Renal cortex interstitium (tissue), 11 donors: Measurements from ENCODE around the gene UGT1A10. TPM values are rescaled to one million over a fixed set of nuclear protein-coding genes. Genes with fewer than 3 reads are reported as not detected.
"Not testable (repeated sequence)": the region's sequence is repeated elsewhere in the genome, so short reads cannot be mapped to it uniquely, and the experiment has no call there.

ENCODE experiments used
- DNase-seq, 11 donors: peaks; one replicate each; pipeline ENCODE4 v3.0.0-alpha.2; 2013; ENCODE audit warnings: low read depth in 9 of 11, low spot score in 4 of 11; ENCODE audit errors: extremely low read depth in 1 of 11
- polyA plus RNA-seq, 3 donors: library from polyadenylated mRNA; unstranded; fragments of 120-200 nt; gene quantifications; one replicate each; pipeline ENCODE4 v1.2.1, GENCODE V29; 2013; ENCODE audit not compliant: insufficient read length in 3 of 3

Gene UGT1A10
- polyA plus RNA-seq, 3 donors, result not detected

DNA sequence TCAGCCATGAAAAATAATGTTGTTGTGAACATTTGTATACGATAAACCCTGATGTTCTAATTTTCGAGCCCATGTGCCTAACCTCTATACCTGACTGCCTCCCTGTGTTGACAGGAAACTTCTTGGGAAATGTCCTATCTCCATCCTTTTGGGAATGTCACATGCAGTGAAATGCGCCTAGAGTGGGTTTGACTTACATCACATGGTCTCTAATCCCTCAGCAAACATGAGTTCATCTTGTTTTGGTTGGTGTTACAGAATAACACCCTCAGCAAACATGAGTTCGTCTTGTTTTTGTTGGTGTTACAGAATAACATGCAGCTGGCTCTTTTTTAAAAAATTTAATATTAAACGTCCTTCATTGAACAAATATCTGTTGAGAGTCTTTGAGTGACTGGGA is 52.1 kb downstream of the UGT1A10 start:
- no peak for DNase-seq

DNA sequence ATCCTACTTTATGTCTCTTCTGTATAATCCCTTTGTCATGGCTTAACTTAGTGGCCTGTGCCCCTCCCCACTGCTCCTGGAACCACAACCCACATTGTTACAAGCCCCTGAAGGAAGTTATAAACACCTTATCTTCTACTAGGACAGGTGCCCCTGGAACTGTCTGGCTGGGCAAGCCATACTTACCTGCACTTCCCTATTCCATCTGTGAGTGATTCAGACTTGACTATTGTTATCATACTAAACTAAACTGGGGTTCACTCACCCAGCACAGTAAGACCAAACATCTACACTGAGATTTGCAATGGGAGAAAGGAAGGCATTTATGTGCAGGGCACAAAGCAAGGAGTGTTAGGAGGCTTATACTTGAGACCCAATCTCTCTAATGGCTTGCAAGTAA is 52.8 kb downstream of the UGT1A10 start:
- no peak for DNase-seq

DNA sequence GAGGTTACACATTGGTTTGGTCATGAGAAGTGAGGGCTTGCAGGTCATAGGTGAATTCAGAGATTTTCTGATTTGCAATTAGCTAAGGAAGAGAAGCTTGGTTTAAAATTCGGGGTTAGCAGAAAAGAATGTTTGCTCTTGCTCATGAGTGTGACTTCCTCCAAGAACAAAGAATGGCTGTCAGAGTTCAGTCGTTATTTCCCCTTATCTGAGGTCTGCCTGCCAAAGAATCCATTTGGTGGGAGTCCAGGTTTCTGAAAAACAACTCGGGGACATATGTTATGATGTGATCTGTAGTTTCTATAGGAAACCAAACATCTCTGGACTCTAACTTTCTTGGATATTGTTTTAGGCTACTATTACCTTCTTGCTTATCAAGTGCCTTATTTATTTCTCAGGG is 53.3 kb downstream of the UGT1A10 start:
- no peak for DNase-seq

DNA sequence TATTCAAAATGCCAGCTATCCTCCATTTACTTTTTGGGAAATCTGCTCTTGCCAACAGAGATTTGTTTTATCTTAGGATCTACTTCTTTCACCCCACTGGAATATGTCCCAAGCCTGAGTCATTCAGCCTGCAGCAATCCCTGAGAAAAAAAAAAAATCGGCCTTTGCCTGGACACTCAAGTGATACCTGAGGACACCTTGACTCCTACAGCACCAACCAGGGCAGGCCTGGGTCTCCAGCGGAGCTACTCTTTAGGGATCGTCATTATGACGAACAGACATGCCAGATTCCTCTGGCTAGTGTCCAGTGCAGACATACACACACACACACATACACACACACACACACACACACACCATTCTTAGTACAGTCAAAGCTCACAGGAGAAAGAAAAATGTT is 54.2 kb downstream of the UGT1A10 start:
- DNase-seq, result no peak

DNA sequence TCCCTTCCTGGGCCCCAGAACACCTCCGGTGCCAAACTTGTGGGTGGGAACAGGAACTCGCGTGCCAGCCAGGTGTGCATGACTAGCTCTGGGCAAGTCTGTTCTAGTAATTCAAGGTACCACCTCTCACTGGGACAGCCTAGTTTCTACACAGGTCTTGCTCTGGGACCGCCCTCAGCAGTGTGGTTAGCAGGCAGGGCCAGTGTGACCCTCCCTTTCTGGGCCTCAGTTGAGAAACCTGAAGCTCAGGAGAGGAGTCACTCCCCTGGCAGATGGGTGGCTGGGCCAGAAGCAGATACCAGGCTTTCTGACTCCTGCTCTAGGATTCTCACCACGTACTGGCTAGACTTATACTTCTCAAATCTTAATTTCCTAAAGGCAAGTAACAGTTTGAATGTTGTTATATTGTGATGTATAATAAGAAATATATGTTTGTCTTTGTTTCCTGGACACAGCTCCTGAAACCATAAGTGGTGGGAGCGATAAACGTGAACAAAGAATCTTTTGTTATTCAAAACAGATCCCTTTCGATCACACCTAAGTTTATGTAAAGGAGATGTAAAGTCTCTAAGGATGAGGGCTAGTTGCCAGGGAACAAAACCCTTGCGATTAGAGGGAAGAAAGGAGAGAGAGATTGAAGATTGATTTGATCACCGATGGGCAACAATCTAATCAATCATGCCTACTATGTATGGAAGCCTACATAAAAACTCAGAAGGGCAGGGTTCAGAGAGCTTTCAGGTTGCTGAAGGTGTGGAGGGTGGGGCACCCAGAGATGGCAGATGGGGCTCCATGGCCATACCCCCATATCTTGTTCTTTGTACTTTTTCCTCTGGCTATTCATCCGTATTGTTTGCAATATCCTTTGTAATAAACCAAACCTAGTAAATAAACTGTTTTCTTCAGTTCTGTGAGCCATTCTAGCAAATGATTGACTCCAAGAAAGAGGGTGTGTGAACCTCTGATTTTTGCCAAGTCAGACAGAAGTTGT is 55.5 kb downstream of the UGT1A10 start:
- no peak for DNase-seq

DNA sequence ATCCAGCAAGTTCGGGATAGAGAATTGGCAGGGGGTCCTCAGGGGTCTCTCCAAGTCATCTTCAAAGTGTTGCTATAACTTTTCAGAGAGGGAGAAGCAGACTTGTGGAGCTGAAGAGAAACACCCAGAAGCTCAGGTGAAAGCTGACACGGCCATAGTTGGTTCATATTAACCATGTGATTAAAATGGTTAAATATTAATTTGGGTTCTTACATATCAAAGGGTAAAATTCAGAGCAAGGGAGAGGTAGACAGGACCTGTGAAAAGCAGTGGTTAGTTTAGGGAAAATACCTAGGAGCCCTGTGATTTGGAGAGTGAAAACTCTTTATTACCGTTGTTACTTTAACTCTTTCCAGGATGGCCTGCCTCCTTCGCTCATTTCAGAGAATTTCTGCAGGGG is 56.4 kb downstream of the UGT1A10 start, which contains the start of gene UGT1A6:
TSS of gene UGT1A6 (plus strand) at position 243 of the 400 bp plus-strand sequence. CDS start at position 358, 115 bp downstream.
- no peak for DNase-seq

DNA sequence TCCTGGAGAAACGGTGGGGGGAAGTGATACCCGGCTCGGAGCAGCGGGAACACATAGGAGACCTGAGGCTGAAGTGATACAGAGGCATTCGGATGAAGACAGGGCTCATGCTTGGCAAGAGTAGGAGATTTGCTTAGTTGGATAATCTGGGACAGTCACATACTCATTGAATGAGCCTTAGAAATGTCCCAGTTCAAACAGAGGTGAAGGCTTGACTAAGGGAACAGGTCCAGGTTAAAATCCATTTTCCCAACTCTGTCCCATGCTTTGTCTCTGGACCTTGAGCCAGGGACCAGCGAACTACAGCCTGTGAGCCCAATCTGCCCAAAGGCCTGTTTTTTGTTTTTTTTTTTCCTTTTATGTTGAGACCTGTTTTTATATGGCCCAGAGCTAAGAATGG is 57.7 kb downstream of the UGT1A10 start:
- DNase-seq, result no peak

DNA sequence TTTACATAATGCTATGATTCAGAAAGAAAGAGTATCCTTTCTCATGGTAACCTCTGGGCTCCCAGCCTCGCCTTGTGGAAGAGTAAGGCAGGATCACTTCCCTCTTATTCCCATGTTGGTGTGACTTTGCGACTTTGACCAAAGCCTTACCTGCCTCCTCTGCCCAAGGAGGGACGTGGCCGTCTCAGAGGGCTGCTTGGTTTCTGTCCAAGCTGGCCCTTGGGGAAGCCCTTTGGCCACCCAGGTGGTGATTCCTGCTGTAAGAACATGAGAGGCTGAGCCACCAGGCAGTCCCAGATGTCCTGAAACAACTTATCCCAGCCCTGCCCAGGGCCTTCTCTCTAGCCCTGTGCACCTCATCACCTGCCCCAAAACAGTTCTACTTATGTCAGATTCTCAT is 62.5 kb downstream of the UGT1A10 start:
- DNase-seq, result no peak

DNA sequence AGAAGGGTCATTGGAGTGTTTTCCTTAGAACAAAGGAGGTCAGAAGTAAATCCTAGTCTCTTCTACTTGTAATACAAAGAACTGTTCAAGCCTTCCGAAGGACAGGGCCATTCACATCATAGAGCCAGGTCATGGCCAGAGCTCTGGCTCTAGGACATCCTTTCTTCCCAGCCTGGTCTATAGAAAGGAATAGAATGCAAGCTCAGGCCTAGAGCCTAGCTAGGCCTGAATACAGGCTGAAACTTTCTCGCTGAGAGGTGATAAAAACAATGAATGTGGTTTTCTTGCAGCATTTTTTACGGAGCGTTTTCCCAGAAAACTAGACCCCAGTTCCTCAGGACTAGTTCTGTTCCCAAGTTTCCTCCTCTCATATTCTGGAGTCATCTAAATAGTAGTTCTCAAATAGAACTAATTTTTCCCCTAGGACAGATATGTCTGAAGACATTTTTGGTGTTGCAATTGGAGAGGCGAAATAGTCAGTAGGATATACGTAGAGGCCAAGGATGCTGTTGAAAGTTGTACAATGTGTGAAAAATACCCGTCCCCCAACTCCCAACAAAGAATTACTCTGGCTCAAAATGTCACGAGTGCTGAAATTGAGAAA is 63.3 kb downstream of the UGT1A10 start:
- no peak for DNase-seq

DNA sequence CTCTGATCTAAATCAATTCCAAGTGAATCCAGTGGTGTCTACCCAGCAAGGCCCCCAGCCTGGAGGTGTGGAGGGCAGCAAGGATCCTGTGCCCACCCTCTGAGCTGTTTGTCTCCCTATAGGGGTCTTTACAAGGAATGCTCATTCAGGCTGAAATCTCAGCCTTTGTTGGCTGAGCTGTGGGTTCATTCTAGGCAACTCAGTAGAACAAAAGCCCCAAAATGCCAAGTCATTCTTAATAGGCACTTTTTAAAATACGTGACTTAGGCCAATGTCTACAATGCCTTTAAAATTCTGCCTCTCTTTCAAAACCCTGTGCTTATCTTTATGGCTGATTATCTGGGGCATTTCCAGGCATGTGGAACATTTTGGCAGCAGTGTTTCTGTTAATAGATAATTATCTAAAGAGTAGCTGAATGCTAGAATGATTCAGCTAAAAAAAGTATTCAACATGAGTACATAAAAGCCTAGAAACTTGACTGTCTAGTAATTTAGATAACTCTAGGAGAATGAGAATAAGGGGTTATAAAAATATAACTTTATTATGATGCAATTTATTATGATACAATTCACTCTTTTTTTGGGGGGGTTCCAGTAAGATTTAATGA is 63.9 kb downstream of the UGT1A10 start:
- DNase-seq, result peak in 3 of 11 donors; percentile 11 to 22 (median 15)

DNA sequence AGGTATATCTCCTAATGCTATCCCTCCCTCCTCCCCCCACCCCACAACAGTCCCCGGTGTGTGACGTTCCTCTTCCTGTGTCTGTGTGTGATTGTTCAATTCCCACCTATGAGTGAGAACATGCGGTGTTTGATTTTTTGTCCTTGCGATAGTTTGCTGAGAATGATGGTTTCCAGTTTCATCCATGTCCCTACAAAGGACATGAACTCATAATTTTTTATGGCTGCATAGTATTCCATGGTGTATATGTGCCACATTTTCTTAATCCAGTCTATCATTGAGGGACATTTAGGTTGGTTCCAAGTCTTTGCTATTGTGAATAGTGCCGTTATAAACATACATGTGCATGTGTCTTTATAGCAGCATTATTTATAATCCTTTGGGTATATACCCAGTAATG is 64.6 kb downstream of the UGT1A10 start:
- not testable (repeated sequence) for DNase-seq

DNA sequence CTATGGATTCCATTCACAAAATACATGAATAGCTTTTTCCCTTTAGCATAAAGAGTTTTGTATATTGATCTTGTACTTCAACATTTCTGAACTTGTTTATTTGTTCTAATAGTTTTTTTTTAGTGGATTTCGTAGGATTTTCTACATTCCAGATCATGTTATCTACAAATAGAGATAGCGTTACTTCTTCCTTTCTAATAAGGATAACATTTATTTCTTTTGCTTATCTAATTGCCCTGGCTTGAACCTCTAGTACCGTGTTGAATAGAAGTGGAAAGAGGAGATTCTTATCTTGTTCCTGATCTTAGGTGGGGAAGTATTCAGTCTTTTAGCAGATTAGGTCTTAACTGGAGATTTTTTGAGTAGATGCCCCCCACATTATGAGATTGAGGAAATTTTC is 66.0 kb downstream of the UGT1A10 start:
- DNase-seq, result no peak

DNA sequence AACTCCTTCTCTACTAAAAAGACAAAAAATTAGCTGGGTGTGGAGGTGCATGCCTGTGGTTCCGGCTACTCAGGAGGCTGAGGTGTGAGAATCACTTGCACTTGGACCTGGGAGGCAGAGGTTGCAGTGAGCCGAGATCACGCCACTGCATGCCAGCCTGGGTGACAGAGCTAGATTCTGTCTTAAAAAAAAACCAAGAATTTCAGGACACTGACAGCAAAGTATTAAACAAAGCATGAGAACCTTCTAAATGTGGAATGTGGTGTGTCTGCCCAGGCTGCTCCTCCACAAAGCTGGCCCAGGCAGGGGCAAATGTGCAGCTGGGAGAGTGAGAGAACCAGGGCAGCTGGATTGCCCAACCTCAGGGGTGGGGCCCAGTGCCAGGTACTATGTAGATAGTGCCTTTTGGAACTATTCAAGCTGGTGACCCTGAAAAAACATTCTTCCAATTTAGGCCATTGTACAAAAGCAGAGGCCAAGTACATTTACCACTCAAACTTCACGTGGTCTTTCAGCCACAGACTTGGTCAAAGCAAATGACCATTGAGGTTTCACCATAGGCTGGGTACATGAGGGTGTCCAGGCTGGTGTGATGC is 69.8 kb downstream of the UGT1A10 start:
- DNase-seq, result no peak

DNA sequence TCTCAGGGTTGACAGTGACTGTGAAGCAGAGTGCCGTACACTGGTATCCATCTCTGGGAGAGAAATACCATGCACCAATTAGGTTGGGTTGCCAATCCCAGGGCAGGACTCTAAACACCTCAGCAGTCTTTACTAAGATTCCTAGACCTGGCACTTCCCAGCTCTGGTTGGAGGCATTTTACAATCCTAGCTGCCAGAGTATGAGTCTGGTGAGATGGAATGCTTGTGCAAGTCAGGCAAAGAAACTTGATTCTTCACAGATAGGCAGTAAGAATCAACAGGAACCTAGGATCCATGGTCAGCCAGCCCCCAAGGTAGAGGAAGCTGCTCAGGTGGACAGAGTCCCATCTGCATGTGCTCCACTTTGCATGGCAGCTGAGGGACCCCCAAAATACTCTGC is 70.5 kb downstream of the UGT1A10 start:
- no peak for DNase-seq

DNA sequence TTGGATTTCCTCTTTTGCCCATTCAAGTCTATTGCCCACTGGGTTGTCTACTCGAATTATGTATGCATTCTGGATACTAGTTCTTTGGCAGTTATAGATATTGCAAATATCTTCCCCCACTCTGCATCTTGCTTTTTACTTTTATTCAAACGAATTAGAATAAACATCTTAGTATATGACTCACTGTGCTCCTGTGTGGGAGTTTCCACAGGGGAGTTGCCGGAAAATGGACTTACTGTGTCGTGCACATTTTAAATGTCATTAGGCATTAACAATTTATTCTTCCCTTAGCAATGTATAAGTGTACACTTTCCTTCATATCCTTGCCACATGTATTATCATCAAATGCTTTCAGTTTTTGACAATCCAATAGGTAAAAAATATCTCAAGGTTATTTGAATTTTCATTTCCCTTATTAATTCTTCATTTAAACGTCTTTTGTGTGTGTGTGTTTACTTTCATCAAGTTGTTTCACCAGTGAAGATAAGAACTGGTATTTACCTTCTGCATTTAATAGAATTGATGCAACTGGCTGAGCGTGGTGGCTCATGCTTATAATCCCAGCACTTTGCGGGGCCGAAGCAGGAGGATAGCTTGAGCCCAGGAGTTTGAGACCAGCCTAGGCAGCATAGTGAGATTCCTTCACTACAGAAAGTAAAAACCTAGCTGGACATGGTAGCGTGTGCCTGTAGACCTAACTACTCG is 71.8 kb downstream of the UGT1A10 start:
- DNase-seq, result no peak

DNA sequence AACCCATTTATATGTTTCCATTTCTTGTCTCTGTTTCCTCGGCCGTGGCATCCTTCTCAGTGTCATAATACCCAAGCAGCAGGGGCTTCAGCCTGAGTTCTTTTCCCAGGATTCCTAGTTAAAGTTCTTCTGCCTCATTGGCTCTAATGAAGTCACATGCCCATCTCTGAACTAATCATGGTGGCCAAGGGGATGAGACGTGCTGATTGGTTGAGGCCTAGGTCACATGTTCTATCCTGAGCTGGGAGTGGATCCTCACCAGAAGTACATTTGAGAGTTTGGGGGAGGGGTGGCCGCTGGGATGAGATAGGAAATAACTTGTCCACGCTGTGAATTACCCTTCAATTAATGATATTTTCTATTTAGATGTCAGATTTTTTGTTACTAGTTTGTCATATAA is 72.7 kb downstream of the UGT1A10 start:
- no peak for DNase-seq

DNA sequence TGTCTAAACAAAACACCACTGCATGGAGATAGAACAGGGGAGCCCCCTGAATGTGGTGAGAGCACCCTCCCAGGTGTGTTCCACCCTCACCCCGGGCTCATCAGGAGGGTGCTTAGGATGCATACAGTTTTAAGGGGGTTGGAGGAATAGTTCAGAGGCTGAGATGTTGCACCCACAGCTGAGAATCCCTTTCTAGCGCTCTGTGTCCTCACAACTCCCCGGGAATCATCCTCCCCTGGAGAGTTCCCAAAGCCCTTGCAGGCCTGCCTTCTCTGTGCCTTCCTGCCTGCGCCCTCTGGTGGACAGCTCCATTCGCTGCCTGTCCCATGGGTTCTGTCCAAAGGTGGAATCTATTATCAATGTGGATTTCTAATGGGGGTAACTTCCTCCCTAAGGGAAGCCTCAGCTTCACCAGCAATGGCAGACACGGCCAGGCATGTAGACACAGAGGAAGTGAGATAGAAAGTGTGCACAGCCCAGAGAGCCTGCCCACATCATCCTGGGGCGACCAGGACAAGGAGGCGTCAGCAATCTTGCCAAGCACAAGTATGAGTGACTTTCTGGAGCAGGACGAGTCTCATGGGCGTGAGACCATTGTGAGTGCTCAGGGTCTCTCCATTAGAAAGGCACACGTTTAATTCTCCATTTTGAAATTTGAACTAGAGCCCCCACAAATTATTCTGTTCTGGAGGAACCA is 75.2 kb downstream of the UGT1A10 start:
- peak; percentile 33 to 70 (median 53) for DNase-seq

DNA sequence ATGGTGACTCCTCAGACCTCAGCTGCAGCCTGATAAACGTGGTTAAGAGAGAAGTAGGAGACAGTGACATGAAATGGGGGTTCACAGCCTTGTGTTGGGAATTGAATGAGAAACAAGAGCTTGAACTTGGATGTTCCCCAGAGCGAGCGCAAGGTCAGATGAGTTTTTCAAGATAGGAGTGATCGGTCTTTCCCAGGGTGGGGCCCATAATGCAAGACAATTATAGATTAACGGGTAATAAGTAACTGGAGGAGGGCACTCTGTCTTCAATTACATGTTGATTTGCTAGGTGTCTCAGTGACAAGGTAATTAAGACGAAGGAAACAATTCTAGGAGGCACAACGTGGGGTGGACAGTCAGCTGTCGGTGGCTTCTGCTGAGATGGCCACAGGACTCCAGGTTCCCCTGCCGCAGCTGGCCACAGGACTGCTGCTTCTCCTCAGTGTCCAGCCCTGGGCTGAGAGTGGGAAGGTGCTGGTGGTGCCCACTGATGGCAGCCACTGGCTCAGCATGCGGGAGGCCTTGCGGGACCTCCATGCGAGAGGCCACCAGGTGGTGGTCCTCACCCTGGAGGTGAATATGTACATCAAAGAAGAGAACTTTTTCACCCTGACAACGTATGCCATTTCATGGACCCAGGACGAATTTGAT is 76.5 kb downstream of the UGT1A10 start, which contains the start of gene UGT1A5:
TSS of gene UGT1A5 (plus strand) at position 297 of the 651 bp plus-strand sequence. CDS start at position 382, 85 bp downstream.
- no peak for DNase-seq
